ENCODE data around the gene TBR1.

The TBR1 gene

DNA sequence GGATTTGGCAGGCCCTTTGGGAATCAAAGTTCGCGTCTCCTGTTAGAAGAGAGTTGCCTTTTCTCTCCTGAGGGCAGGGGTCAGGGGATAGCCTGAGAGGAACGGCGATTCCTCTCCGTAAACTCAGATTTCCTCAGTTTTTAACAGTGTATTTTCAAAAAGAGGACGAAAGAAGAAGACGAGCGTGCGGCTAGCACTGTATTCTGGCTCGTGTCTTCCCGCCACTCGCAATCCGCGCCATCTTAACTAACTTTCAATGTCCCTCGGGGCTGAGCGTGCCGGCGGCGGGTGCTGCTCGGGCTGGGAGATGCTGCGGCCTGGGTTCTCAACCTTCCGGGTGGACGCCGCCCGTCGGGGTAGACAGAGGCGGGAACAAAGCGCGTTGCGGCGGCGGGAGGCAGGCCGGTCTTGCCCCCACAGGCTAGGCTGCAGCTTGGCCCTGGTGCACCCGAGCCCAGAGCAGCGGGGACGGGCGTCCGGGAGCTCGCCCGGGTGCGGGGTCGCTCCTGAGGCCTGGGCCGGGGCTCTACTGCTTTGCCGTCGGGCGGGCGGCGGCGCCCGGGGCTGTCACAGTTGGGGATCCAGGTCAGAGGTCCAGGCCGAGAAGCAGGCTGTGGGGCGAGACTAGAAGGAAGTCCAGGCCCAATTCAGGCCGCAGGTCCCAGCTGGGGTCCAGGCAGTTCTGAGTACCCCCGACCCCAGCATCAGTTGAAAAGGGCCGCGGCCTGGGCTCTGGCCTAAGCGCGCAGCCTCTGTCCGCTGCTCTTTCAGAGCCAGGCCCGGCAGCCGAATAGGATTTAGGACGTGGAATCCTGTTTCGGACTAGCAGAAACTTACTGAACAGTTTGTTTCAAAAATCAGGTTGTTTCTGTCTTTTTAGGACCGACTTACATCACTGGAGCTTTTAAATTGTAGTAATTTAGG lies 11.8 kb downstream of the TBR1 start:
- DNase-seq (ENCODE audit: low spot score), result no peak

DNA sequence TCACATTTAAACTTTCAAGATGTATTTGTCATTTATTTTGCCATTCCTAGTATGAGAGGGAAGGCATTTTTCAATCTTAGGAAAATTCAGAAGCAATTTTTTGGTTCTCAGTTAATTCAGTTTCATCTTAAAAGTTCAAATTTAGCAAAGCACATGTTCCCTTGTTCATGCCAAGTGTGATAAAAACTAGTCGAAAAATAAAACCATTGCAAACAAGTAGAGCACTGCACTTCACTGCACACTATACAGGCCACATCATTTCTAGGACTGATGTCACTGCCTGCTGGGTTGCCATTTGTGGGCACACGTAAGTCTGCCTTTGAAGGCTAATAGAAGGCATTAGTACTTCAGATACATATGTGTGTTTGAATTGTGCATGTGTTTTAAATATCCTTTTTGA lies 14.3 kb downstream of the TBR1 start:
- no peak for DNase-seq (ENCODE audit: low spot score)

DNA sequence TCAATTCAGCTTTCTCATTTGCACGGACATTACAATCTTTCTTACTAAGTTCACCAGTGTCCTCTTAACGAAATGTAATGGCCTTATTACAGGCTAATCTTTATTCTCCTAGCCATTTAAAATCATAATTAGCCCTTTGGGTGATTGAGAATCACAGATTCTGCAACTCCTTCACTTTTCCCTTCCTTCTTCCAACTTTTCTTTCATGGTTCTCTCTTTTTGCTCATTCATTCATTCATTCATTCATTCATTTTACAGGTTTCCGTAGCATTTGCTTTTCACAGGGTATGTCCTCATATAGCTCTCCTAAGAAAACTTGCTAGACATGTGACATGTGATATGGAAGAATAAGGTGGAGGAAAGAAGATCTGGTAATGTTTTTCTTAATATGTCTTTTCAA lies 16.0 kb downstream of the TBR1 start:
- no peak for DNase-seq (ENCODE audit: low spot score)

DNA sequence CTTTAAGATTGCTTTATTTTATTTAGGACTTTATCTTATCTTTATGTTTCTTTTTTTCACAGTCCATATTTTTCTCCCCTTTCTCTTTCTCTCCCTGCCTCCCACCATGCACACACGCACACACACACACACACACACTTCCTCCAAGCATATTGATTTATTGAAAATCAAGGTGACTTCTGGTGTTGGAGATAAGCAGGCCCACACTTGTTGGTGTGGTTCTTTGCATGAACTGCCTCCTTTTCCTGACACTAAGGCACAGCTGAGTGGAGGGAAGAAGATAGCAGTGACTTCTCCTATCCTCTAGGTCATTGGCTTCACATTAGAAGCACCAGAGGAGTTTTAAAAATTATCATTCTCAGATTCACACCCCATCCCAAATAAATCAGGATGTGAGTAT lies 18.0 kb downstream of the TBR1 start:
- no peak for DNase-seq (ENCODE audit: low spot score)

DNA sequence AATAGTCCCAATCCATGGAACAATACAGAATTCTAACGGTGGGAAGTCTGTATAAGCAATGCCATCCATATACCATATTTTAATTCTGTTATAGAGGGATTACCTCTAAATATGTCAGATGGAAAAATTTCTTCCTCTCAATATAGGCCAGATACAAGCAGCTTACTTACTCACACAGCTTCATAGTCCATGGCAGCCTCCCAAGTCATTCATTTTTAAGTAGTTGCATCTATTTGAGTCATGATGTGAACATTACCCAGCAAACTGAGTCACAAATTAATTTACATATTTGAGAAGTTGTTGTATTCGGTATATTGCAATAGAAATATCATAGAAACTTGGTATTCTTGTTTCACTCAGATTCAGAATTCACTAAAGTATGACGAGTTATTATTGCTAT lies 20.3 kb downstream of the TBR1 start:
- no peak for DNase-seq (ENCODE audit: low spot score)

DNA sequence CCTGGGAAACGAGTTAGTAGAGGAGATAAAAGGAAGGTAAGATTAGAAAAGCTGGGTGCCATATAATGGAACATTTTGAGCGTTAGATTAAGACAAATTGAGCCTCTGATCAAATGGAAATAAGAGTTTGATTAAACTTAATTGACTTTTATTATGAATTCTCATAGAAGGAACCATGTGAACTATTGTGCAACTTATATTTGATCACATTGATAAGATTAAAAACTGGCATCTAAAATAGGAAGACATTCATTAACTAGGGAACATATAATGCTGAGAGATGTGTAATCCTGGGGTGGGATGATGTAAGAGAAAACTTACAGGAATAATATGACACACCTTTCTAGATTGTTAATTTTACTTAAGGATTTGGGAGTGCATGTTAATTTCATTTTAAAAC lies 22.5 kb downstream of the TBR1 start:
- DNase-seq (ENCODE audit: low spot score), result no peak

DNA sequence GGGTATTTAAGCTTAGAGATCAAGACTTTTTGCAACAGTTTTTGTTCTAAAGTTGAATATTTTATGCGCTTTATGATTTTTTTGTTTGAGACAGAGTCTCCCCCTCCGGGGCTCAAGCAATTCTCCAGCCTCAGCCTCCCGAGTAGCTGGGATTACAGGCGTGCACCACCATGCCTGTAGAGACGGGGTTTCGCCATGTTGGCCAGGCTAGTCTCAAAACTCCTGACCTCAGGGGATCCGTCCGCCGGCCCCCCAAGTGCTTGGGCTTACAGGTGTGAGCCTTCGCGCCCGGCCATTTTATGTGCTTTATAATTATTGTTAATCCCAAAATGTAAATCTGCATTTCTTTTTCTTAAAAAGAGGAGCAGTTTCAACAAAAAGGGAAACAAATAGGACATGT lies 29.0 kb downstream of the TBR1 start:
- no peak for DNase-seq (ENCODE audit: low spot score)

DNA sequence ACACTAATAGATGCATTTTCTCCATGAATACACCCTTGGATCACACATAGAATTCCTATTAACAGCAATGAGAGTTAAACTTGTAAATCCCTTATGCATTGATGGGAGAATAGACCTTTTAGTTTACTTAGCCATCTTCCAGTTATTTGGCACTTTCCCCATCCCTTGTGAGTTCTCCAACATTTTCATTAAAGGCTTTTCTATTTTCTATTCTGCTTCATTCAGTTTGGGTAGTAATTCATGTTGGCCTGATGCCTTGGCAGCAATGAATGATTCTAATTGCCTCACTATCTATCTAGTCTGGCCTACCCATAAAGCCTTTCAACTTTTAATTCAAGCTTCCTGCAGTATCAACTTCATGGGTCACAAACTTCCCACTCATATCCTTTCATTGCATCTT lies 32.3 kb downstream of the TBR1 start:
- DNase-seq (ENCODE audit: low spot score), result no peak

DNA sequence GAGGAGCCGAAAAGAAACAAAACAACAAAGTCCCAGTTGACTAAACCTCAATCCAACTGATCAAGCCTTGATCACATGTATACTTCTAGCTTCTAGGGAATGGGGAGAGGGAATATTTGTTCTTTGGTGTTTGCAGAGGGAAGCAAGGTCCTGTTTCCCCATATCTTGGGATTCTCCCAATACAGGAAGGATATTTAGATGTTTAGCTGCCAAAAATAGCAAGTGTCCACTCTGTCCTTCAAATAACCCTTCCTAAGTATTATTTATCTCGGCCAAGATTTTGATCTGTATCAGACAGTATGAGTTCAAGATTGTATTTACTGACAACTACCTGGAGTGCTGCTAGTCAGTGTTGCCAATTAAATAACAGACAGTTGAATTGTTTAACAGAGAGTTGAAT lies 55.5 kb downstream of the TBR1 start:
- DNase-seq (ENCODE audit: low spot score), result no peak

DNA sequence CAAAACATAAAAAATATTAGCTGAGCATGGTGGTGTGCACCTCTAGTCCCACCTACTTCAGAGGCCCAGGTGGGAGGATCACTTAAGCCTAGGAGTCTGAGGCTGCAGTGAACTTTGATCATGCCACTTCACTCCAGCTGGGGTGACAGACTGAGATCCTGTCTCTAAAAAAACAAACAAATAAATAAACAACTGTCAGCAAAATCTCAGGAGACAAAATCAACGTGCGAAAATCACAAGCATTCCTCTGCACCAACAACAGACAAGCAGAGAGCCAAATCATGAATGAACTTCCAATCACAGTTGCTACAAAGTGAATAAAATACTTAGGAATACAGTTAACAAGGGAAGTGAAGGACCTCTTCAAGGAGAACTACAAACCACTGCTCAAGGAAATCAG lies 58.8 kb downstream of the TBR1 start:
- DNase-seq (ENCODE audit: low spot score), result no peak
